GM19467 (cell line): Measurements from ENCODE around the gene RAD51.

Experiments
- ATAC-seq: cut with Tn5 transposase; IDR thresholded peaks from one replicate; pipeline ENCODE4 v1.9.1; 2021; ENCODE audit warnings: mild to moderate bottlenecking, moderate library complexity; ENCODE audit not compliant: unreplicated experiment

The RAD51 gene

GRCh38 chr15:40721701-40722100 lies 26.7 kb downstream of the RAD51 start:
- no peak for ATAC-seq

- no peak for ATAC-seq
Observed at GRCh38 chr15:40722354-40722753, 27.4 kb downstream of the RAD51 start.

GRCh38 chr15:40722934-40723333 lies 28.0 kb downstream of the RAD51 start:
- ATAC-seq: no peak

GRCh38 chr15:40723919-40724318 lies 28.9 kb downstream of the RAD51 start:
- no peak for ATAC-seq

GRCh38 chr15:40731034-40731433 lies 36.1 kb downstream of the RAD51 start:
- no peak for ATAC-seq

GRCh38 chr15:40736575-40736974 lies 41.6 kb downstream of the RAD51 start:
- no peak for ATAC-seq

GRCh38 chr15:40737048-40737447 lies 42.1 kb downstream of the RAD51 start:
- no peak for ATAC-seq

- no peak for ATAC-seq
Observed at GRCh38 chr15:40739047-40739446, 44.1 kb downstream of the RAD51 start.

- no peak for ATAC-seq
Observed at GRCh38 chr15:40739854-40740253, 44.9 kb downstream of the RAD51 start.

GRCh38 chr15:40743485-40743901 lies 48.5 kb downstream of the RAD51 start:
- no peak for ATAC-seq

- ATAC-seq: no peak
Observed at GRCh38 chr15:40743921-40744814, 49.2 kb downstream of the RAD51 start.

- no peak for ATAC-seq
Observed at GRCh38 chr15:40744815-40745152, 49.8 kb downstream of the RAD51 start.

- ATAC-seq: no peak
Observed at GRCh38 chr15:40746916-40747418, 52.0 kb downstream of the RAD51 start.

GRCh38 chr15:40747685-40748631 lies 53.0 kb downstream of the RAD51 start:
- ATAC-seq: no peak

- ATAC-seq: no peak
Observed at GRCh38 chr15:40749151-40749630, 54.2 kb downstream of the RAD51 start.

GRCh38 chr15:40750885-40751284 lies 55.9 kb downstream of the RAD51 start:
- no peak for ATAC-seq

GRCh38 chr15:40751745-40752144 lies 56.8 kb downstream of the RAD51 start:
- ATAC-seq: no peak

- ATAC-seq: no peak
Observed at GRCh38 chr15:40754574-40754882, 59.6 kb downstream of the RAD51 start.

GRCh38 chr15:40754883-40755811 lies 60.2 kb downstream of the RAD51 start, which contains the start of gene RMDN3:
Gene RMDN3 (minus strand): TSS chr15:40755254. CDS start chr15:40754783, 471 bp downstream.
- peak; percentile 81 for ATAC-seq

- no peak for ATAC-seq
Observed at GRCh38 chr15:40755812-40756208, 60.8 kb downstream of the RAD51 start.
